PFSK-1 (cell line): ENCODE data around the gene KRTAP5-8.

Experiments used
- FOXP2 ChIP-seq: optimal IDR thresholded peaks from 2 replicates; pipeline ENCODE3; 2011; ENCODE audit warnings: borderline replicate concordance, control low read depth, inconsistent platforms; ENCODE audit not compliant: insufficient read depth; ENCODE audit errors: extremely low read length, extremely low read depth
- POLR2AphosphoS5 ChIP-seq: IDR thresholded peaks from 2 replicates; pipeline ENCODE4 v1.6.1; 2012; ENCODE audit warnings: low read depth, mild to moderate bottlenecking, control low read depth, low read length, moderate library complexity
- REST ChIP-seq, 2 experiments: IDR thresholded peaks; 2 replicates each; pipeline versions ENCODE4 v1.6.1 to v1.8.0; 2011 to 2012; ENCODE audit warnings: low read depth in 2 of 2, low read length in 2 of 2, control low read depth in 1 of 2, inconsistent platforms in 1 of 2, mild to moderate bottlenecking in 1 of 2, moderate library complexity in 1 of 2; ENCODE audit not compliant: insufficient read depth in 1 of 2
- SIN3A ChIP-seq: IDR thresholded peaks from 2 replicates; pipeline ENCODE4 v1.6.1; 2012; ENCODE audit warnings: mild to moderate bottlenecking, low read length, moderate library complexity, borderline replicate concordance; ENCODE audit not compliant: insufficient read depth
- TAF1 ChIP-seq: IDR thresholded peaks from 2 replicates; pipeline ENCODE4 v1.6.1; 2012; ENCODE audit warnings: low read length, control low read depth, borderline replicate concordance; ENCODE audit not compliant: insufficient read depth

The KRTAP5-8 gene

GRCh38 chr11:71555508-71555907 is 17.7 kb downstream of the KRTAP5-8 start:
- TF ChIP-seq REST (IDR thresholded peaks at IDR 0.05; ENCODE audit: insufficient read depth in 1 of 2, low read depth in 2 of 2, low read length in 2 of 2) (no peak), FOXP2 (no peak), POLR2AphosphoS5 (no peak), SIN3A (no peak), TAF1 (no peak)

GRCh38 chr11:71556018-71556417 is 18.2 kb downstream of the KRTAP5-8 start:
- TF ChIP-seq FOXP2 = no peak
- no peak for TF ChIP-seq POLR2AphosphoS5
- no peak for TF ChIP-seq SIN3A
- no peak for TF ChIP-seq TAF1
- TF ChIP-seq REST (IDR thresholded peaks at IDR 0.05; ENCODE audit: insufficient read depth in 1 of 2, low read depth in 2 of 2, low read length in 2 of 2) = no peak

- TF ChIP-seq TAF1 (no peak), SIN3A (no peak), REST (IDR thresholded peaks at IDR 0.05; ENCODE audit: insufficient read depth in 1 of 2, low read depth in 2 of 2, low read length in 2 of 2) (no peak), POLR2AphosphoS5 (no peak), FOXP2 (no peak)
These were observed 19.4 kb downstream of the KRTAP5-8 start for GRCh38 chr11:71557257-71557656.

- no peak for TF ChIP-seq SIN3A
- no peak for TF ChIP-seq REST (IDR thresholded peaks at IDR 0.05; ENCODE audit: insufficient read depth in 1 of 2, low read depth in 2 of 2, low read length in 2 of 2)
- no peak for TF ChIP-seq POLR2AphosphoS5
- no peak for TF ChIP-seq TAF1
- no peak for TF ChIP-seq FOXP2
These were observed 21.2 kb downstream of the KRTAP5-8 start for GRCh38 chr11:71558996-71559395.

GRCh38 chr11:71562120-71562519 is 24.3 kb downstream of the KRTAP5-8 start:
- TF ChIP-seq POLR2AphosphoS5 = no peak
- TF ChIP-seq TAF1 = no peak
- TF ChIP-seq REST (IDR thresholded peaks at IDR 0.05; ENCODE audit: insufficient read depth in 1 of 2, low read depth in 2 of 2, low read length in 2 of 2) = no peak
- TF ChIP-seq FOXP2 = no peak
- TF ChIP-seq SIN3A = no peak
